CD4-positive, alpha-beta T cell treated with Interleukin-17A for 4 hours (primary cell): ENCODE measurements around the gene DRD3.

ENCODE experiments used
- DNase-seq: peaks from one replicate; pipeline ENCODE4 v3.0.0-alpha.2; 2020; ENCODE audit warnings: mixed read lengths

Gene DRD3

GRCh38 chr3:114178770-114179368 is at the start of gene DRD3:
TSS of gene DRD3 (minus strand) at chr3:114179052. CDS start at chr3:114171992, 7,060 bp downstream.
- DNase-seq = peak; percentile 21

- DNase-seq = no peak
Measured at GRCh38 chr3:114227076-114227475, 48.2 kb upstream of the DRD3 start.

GRCh38 chr3:114226313-114226712 is 47.5 kb upstream of the DRD3 start:
- no peak for DNase-seq

- DNase-seq = peak; percentile 35
Measured at GRCh38 chr3:114223143-114223542, 44.3 kb upstream of the DRD3 start.

DNA sequence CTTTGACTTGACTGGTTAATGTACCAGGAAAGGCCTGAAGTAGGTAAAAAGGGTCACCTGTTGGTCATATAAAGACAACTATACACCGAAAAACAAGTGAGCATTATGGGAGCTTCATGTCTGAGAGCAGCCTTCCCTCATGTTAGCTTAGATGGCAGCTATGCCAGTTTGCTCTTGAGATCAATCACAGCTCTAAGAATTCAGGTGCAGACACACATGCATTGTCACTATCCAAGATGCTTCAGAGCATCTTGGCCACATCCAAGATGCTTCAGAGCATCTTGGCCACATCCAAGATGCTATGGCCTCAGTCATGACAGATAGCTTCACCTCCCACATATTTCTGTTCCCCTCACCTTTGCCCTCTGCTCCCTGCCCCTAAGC is 43.0 kb upstream of the DRD3 start:
- DNase-seq = no peak

- peak; percentile 54 for DNase-seq
Measured at GRCh38 chr3:114221165-114221880, 42.5 kb upstream of the DRD3 start.

DNA sequence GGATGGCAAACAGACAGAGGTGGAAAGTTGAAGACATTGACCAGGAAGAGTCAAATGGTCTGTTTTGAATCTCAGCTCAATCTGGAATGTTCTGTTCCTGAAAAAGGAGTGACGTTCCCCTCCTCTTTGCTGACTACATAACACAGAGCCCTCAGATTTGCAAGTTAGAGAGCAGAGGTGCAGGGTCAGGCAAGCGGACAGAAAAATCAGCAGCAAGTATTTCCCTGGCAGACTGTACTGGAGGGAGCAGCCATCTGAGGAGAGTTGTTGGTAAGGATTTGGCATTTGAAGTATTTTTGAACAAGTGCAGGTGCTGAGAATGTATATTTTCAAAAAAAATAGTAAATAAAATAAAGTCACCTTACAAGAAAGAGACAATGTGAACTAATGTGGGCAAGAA is 40.9 kb upstream of the DRD3 start:
- no peak for DNase-seq

- DNase-seq = peak; percentile 32
Measured at GRCh38 chr3:114218578-114219185, 39.8 kb upstream of the DRD3 start.

GRCh38 chr3:114218006-114218405 is 39.2 kb upstream of the DRD3 start:
- no peak for DNase-seq

DNA sequence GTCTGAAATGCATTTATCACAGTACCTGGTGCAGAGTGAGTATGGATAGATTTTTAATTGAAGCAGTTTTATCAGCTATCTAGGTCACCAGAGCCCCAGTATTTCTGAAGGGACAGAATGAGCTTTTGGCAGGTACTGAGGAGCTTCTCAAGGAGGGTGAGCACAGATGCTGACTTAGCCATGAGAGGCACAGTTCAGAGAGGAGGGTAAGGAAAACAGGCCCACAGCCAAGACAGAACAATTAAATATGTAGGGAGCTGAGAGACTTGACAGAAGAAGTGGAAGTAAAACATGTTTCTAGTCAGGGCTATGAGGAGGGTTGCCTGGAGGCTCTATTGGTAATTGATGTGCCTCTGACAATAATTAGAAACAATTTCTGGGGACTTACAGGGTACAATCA is 38.4 kb upstream of the DRD3 start:
- no peak for DNase-seq

GRCh38 chr3:114216186-114216970 is 37.5 kb upstream of the DRD3 start:
- no peak for DNase-seq

DNA sequence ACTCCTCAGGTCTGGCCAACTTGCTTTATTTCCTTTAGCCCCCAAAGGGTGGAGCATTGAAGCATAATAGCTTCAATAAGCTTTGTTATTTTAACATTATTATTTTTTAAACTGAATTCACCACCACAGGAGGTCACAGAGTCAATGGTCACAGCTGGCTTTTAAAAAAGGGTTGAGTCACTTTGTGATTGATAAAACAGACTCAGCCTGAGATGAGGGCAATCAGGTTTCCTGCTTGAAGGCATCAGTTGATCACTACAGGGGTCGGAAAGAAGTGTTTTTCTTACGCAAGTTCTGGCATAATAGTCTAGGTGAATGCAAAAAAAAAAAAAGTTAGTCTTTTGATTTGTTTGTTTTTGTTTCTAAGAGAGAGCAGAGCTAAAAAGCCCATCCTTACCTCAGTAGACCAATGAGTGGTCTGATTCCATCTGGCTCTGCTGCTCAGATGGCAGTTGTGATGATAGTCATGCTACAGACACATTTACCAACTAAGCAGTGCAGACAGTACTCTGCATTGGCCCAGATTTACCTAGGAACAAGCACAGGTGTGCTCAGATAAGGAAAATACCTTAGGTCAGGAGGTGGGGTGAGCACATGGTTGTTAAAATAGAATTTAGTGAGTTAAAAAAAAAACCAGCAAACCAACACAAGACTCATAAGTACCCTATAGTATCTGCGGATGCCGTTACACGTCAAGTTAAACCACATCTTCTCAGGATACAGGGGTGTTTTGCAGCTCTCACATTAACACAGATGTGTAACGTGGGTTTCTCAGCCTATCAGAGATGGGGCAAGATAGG is 35.9 kb upstream of the DRD3 start:
- DNase-seq = peak; percentile 57

GRCh38 chr3:114213627-114214541 is 35.0 kb upstream of the DRD3 start:
- DNase-seq = peak; percentile 82

GRCh38 chr3:114213292-114213626 is 34.4 kb upstream of the DRD3 start:
- DNase-seq = no peak

- DNase-seq = no peak
Measured at GRCh38 chr3:114212646-114213045, 33.8 kb upstream of the DRD3 start.

DNA sequence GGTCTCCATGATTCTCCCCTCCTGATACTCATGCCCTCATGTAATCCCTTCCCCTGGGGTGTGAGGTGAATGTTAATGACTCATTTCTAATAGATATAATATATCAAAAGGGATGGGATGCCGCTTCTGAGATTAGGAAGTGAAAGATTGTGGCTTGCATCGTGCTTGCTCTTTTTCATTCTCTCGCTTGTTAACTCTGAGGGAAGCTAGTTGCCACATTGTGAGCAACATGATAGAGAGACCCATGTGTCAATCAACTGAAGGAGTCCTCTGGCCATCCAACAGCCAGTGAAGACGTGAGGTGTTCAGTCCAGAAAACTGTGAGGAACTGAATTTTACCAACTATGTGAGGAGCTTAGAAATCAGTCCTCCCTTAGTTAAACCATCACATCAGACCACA is 28.9 kb upstream of the DRD3 start:
- DNase-seq = no peak

GRCh38 chr3:114206342-114206741 is 27.5 kb upstream of the DRD3 start:
- DNase-seq = no peak

DNA sequence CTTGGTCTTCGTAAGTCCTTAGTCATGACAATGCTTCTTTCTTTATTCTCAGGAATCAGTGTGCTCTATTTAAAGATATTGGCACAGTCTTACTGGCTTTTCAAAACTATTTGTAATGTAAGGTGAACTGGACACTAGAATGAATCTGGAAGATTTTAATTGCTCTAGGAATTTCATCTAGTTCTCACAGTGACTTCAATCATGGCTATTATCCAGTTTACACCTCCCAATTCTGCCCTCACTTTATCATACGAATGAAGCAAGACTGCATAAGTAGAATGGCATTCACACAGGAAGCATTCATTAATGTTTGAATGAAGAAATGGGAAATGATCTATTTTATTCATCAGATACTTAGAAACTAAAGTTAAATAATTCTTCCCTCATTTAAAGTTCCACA is 26.7 kb upstream of the DRD3 start:
- no peak for DNase-seq

DNA sequence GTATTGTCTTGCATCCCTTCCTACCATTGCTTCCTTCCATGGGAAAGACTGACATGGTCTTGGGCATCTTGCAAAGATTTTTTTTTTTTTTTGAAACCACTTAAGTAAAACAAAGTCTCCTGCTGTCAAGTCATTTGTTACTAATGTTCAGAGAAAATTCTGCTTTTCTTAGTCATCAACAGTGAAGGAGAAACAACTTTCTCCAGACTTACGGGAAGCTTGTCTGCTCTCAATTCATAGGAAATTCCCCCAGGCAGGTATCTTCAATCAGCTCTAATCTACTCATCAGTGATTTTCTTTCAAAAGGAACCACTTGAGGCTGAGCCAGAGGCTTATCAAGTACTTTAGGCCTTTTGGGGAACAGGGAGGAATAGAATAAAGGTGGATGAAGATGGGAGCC is 15.9 kb upstream of the DRD3 start:
- no peak for DNase-seq

- DNase-seq = no peak
Measured at GRCh38 chr3:114192136-114192535, 13.3 kb upstream of the DRD3 start.

DNA sequence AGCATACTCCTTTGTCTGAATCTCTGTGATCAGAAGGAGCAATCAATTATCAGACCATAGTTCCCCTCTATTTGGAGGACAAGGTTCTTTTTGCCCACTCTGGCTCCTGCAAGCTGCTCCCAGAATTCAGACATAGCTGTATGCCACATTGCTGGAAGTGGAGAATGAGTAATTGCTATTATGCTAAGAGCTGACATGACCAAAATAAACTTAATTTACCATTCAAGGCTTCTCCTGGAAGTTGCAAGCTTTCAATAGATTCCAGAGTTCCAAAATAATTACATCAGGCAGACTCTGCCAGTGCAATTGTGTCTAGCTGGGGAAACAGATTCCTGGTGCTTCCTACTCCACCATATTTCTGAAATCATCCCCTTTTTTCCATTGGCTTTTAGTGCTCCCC is 7.6 kb upstream of the DRD3 start:
- no peak for DNase-seq

DNA sequence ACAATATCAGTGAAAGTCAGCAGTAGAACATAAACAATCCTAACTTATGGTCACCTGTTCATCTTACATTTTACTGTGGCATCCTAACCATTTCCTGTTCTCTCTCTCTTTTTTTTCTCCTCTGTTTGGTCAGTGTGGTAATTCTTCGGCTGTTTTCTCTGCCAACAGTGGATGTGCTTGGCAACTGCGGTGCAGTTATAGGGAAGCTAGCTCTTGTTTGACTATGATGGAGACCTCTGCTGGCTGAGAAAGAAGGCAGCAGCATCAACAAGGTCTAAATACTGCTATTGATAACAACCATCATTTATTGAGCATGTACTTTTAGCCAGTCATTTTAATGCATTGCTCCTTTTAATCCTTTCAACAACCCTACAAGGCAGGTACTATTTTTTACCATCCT is 723 bp upstream of the DRD3 start:
- peak; percentile 14 for DNase-seq
